HepG2 (cell line): ENCODE results near the gene ZFYVE27. TPM values are rescaled to one million over a fixed set of nuclear protein-coding genes. Genes with fewer than 3 reads are reported as not detected.

Source experiments
- AHR ChIP-seq: IDR thresholded peaks from 2 replicates; pipeline ENCODE4 v1.6.1; 2018; ENCODE audit warnings: missing genetic modification reagents, missing compliant biosample characterization
- ARNTL ChIP-seq: sonication (generic); formaldehyde crosslinking; IDR thresholded peaks from 2 replicates; pipeline ENCODE4 v1.4.0; 2020; ENCODE audit warnings: mild to moderate bottlenecking, missing genetic modification reagents
- FOXP1 ChIP-seq, 2 experiments: fragments of 450-650 bp in 1 of 2; IDR thresholded peaks; 2 replicates each; pipeline ENCODE4 v1.6.1; 2017 to 2018; ENCODE audit warnings: antibody characterized with exemption in 1 of 2
- HHEX ChIP-seq: IDR thresholded peaks from 2 replicates; pipeline ENCODE4 v1.6.1; 2016; ENCODE audit warnings: control low read depth
- HNF4A ChIP-seq: sonication (generic); formaldehyde crosslinking; IDR thresholded peaks from 2 replicates; pipeline ENCODE4 v1.4.0; 2020; ENCODE audit warnings: missing genetic modification reagents
- IRF2 ChIP-seq: IDR thresholded peaks from 2 replicates; pipeline ENCODE4 v1.6.1; 2018; ENCODE audit warnings: missing genetic modification reagents, missing compliant biosample characterization
- ISX ChIP-seq: sonication (generic); formaldehyde crosslinking; conservative IDR thresholded peaks from 2 replicates; pipeline ENCODE4 v1.5.0; 2020; ENCODE audit warnings: missing genetic modification reagents
- JUND ChIP-seq: sonication (generic); formaldehyde crosslinking; IDR thresholded peaks from 2 replicates; pipeline ENCODE4 v1.8.0; 2022; ENCODE audit warnings: mild to moderate bottlenecking, missing genetic modification reagents
- KLF12 ChIP-seq: sonication (generic); formaldehyde crosslinking; IDR thresholded peaks from 2 replicates; pipeline ENCODE4 v1.4.0; 2020; ENCODE audit warnings: missing genetic modification reagents, borderline replicate concordance
- MBNL3 ChIP-seq: fragments of 250-450 bp; sonication (Bioruptor Pico); conservative IDR thresholded peaks from 2 replicates; pipeline ENCODE4 v1.8.0; 2022; ENCODE audit warnings: mild to moderate bottlenecking, inconsistent platforms
- MXD3 ChIP-seq: IDR thresholded peaks from 2 replicates; pipeline ENCODE4 v1.6.1; 2016; ENCODE audit warnings: mild to moderate bottlenecking, missing biosample characterization, missing genetic modification reagents
- PCBP2 ChIP-seq: fragments of 200-400 bp; formaldehyde crosslinking; optimal IDR thresholded peaks from 2 replicates; pipeline ENCODE3; 2018; ENCODE audit warnings: low read length, low read depth; ENCODE audit not compliant: poor library complexity, severe bottlenecking
- PHB2 ChIP-seq: fragments of 450-650 bp; IDR thresholded peaks from 2 replicates; pipeline ENCODE4 v1.6.1; 2018; ENCODE audit not compliant: partially characterized antibody
- RCOR2 ChIP-seq: IDR thresholded peaks from 2 replicates; pipeline ENCODE4 v1.6.1; 2016; ENCODE audit warnings: missing biosample characterization, missing genetic modification reagents
- RFX3 ChIP-seq: IDR thresholded peaks from 2 replicates; pipeline ENCODE4 v1.6.1; 2016; ENCODE audit warnings: missing biosample characterization, missing genetic modification reagents
- RXRB ChIP-seq: IDR thresholded peaks from 2 replicates; pipeline ENCODE4 v1.6.1; 2016; ENCODE audit warnings: borderline replicate concordance, missing genetic modification reagents, missing compliant biosample characterization
- SMYD3 ChIP-seq: sonication (generic); formaldehyde crosslinking; IDR thresholded peaks from 2 replicates; pipeline ENCODE4 v1.8.1; 2023; ENCODE audit warnings: mild to moderate bottlenecking, missing genetic modification reagents
- TFDP1 ChIP-seq: IDR thresholded peaks from 2 replicates; pipeline ENCODE4 v1.6.1; 2016; ENCODE audit warnings: missing compliant biosample characterization, missing genetic modification reagents, borderline replicate concordance
- ZBTB7A ChIP-seq: sonication (generic); formaldehyde crosslinking; IDR thresholded peaks from 2 replicates; pipeline ENCODE4 v1.8.0; 2022; ENCODE audit warnings: mild to moderate bottlenecking, missing genetic modification reagents
- ZKSCAN5 ChIP-seq: sonication (generic); formaldehyde crosslinking; IDR thresholded peaks from 2 replicates; pipeline ENCODE4 v1.5.1; 2020; ENCODE audit warnings: mild to moderate bottlenecking, missing genetic modification reagents
- ZMYM4 ChIP-seq: sonication (generic); formaldehyde crosslinking; IDR thresholded peaks from 2 replicates; pipeline ENCODE4 v1.8.1; 2023; ENCODE audit warnings: mild to moderate bottlenecking, missing genetic modification reagents
- ZNF17 ChIP-seq: sonication (generic); formaldehyde crosslinking; IDR thresholded peaks from 2 replicates; pipeline ENCODE4 v1.5.0; 2020; ENCODE audit warnings: mild to moderate bottlenecking, missing genetic modification reagents
- ZNF513 ChIP-seq: sonication (generic); formaldehyde crosslinking; conservative IDR thresholded peaks from 2 replicates; pipeline ENCODE4 v1.5.0; 2020; ENCODE audit warnings: missing genetic modification reagents
- ZNF543 ChIP-seq: sonication (generic); formaldehyde crosslinking; IDR thresholded peaks from 2 replicates; pipeline ENCODE4 v1.4.0; 2020; ENCODE audit warnings: mild to moderate bottlenecking, missing genetic modification reagents
- ZNF597 ChIP-seq: sonication (generic); formaldehyde crosslinking; IDR thresholded peaks from 2 replicates; pipeline ENCODE4 v1.5.0; 2020; ENCODE audit warnings: missing genetic modification reagents
- ZNF644 ChIP-seq: IDR thresholded peaks from 2 replicates; pipeline ENCODE4 v1.6.1; 2016; ENCODE audit warnings: low read depth
- ZSCAN20 ChIP-seq: sonication (generic); formaldehyde crosslinking; IDR thresholded peaks from 2 replicates; pipeline ENCODE4 v1.4.0; 2020; ENCODE audit warnings: missing genetic modification reagents, mild to moderate bottlenecking, borderline replicate concordance
- polyA plus RNA-seq, 8 experiments: library from polyadenylated mRNA; depleted of rRNA in 3 of 8; stranded (reverse) in 7 of 8; unstranded in 1 of 8; fragments of >200 nt; fragmentation: Illumina TruSeq in 4 of 8; extraction: Trizol in 4 of 8; gene quantifications; 2 replicates each; pipeline versions ENCODE4 v1.2.1 to v1.2.3, GENCODE V29; 2011 to 2016; ENCODE audit warnings: low read depth in 4 of 8, missing spikeins in 1 of 8, mixed read lengths in 1 of 8; ENCODE audit not compliant: insufficient read depth in 1 of 8
- total RNA-seq, 5 experiments: library from RNA; depleted of rRNA; stranded (reverse); fragments of >200 nt; fragmentation: Illumina TruSeq; extraction: Trizol; gene quantifications; 2 replicates each; pipeline ENCODE4 v1.2.3, GENCODE V29; 2016; ENCODE audit warnings: low read depth in 1 of 5

The ZFYVE27 gene
- total and polyA plus RNA-seq, 2 of the 13 experiments (the other 11 are each of a cell fraction or from before 2014, with no cell fraction given), result 19.7 to 20.5 TPM

GRCh38 chr10:97759158-97759887 is 22.4 kb downstream of the ZFYVE27 start (continued):
- TF ChIP-seq RXRB (peak; percentile 66; the same call in 1 of the 2 replicates), ISX (CRISPR knock-in tag) (no peak), SMYD3 (no peak), MBNL3 (CRISPR knock-in tag) (no peak), ZKSCAN5 (no peak), PHB2 (no peak), AHR (CRISPR knock-in tag) (0 out of 2 replicates have a peak, but pooled peaks have one; percentile 52), RCOR2 (CRISPR knock-in tag) (no peak), MXD3 (CRISPR knock-in tag) (peak; percentile 76; the same call in 1 of the 2 replicates), HHEX (CRISPR knock-in tag) (no peak), HNF4A (peak; percentile 87), PCBP2 (no peak), ZSCAN20 (CRISPR knock-in tag) (no peak), ARNTL (no peak), ZNF17 (CRISPR knock-in tag) (no peak), ZNF543 (CRISPR knock-in tag) (0 out of 2 replicates have a peak, but pooled peaks have one; percentile 32), FOXP1 (IDR thresholded peaks at IDR 0.05) (no peak), FOXP1 (CRISPR knock-in tag; IDR thresholded peaks at IDR 0.05) (no peak), RFX3 (CRISPR knock-in tag) (no peak), ZMYM4 (CRISPR knock-in tag) (peak; percentile 51), KLF12 (no peak), ZBTB7A (CRISPR knock-in tag) (0 out of 2 replicates have a peak, but pooled peaks have one; percentile 22), IRF2 (peak; percentile 56; the same call in 1 of the 2 replicates), ZNF644 (CRISPR knock-in tag) (no peak), ZNF597 (CRISPR knock-in tag) (no peak), TFDP1 (CRISPR knock-in tag) (0 out of 2 replicates have a peak, but pooled peaks have one; percentile 15), JUND (CRISPR knock-in tag) (no peak), ZNF513 (CRISPR knock-in tag) (no peak)
